GM19467 (cell line): ENCODE results near the gene SPEN.
"Not testable (repeated sequence)": the region's sequence is repeated elsewhere in the genome, so short reads cannot be mapped to it uniquely, and the experiment has no call there.

Source experiments
- ATAC-seq: cut with Tn5 transposase; IDR thresholded peaks from one replicate; pipeline ENCODE4 v1.9.1; 2021; ENCODE audit warnings: mild to moderate bottlenecking, moderate library complexity; ENCODE audit not compliant: unreplicated experiment

Gene SPEN

GRCh38 chr1:15847100-15847892, at the start of gene SPEN:
Gene SPEN, plus strand, starts transcription at chr1:15847707. Its CDS starts 361 bp downstream, at chr1:15848068.
- peak; percentile 59 for ATAC-seq

GRCh38 chr1:15799004-15799867, 48.3 kb upstream of the SPEN start:
- ATAC-seq, result no peak

GRCh38 chr1:15799928-15800835, 47.3 kb upstream of the SPEN start:
- no peak for ATAC-seq

- ATAC-seq, result no peak
Observed at GRCh38 chr1:15802234-15802965, 45.1 kb upstream of the SPEN start.

- ATAC-seq, result no peak
Observed at GRCh38 chr1:15803380-15803779, 44.1 kb upstream of the SPEN start.

- no peak for ATAC-seq
Observed at GRCh38 chr1:15804060-15804459, 43.4 kb upstream of the SPEN start.

- no peak for ATAC-seq
Observed at GRCh38 chr1:15807121-15807520, 40.4 kb upstream of the SPEN start.

GRCh38 chr1:15807549-15807948, 40.0 kb upstream of the SPEN start, which contains the start of gene UQCRHL:
Gene UQCRHL, minus strand, starts transcription at chr1:15807649. Its CDS starts 0 bp downstream, at chr1:15807649.
- not testable (repeated sequence) for ATAC-seq

- ATAC-seq, result no peak
Observed at GRCh38 chr1:15808955-15809354, 38.6 kb upstream of the SPEN start.

GRCh38 chr1:15810073-15810472, 37.4 kb upstream of the SPEN start:
- ATAC-seq, result no peak

- ATAC-seq, result no peak
Observed at GRCh38 chr1:15816674-15817073, 30.8 kb upstream of the SPEN start.

- ATAC-seq, result no peak
Observed at GRCh38 chr1:15820478-15820877, 27.0 kb upstream of the SPEN start.

- ATAC-seq, result no peak
Observed at GRCh38 chr1:15825800-15826199, 21.7 kb upstream of the SPEN start.

GRCh38 chr1:15826810-15827507, 20.5 kb upstream of the SPEN start:
- ATAC-seq, result no peak

- ATAC-seq, result not testable (repeated sequence)
Observed at GRCh38 chr1:15827567-15827966, 19.9 kb upstream of the SPEN start.

- not testable (repeated sequence) for ATAC-seq
Observed at GRCh38 chr1:15828931-15829330, 18.6 kb upstream of the SPEN start.

- ATAC-seq, result no peak
Observed at GRCh38 chr1:15830258-15830657, 17.2 kb upstream of the SPEN start.

GRCh38 chr1:15833069-15833679, 14.3 kb upstream of the SPEN start:
- no peak for ATAC-seq

- no peak for ATAC-seq
Observed at GRCh38 chr1:15833842-15834405, 13.6 kb upstream of the SPEN start.
